Stimulated activated CD8-positive, alpha-beta memory T cell treated with anti-CD3 and anti-CD28 coated beads, Interleukin-12 subunit alpha, Interleukin-12 subunit beta, amount 100 ng/mL, for 1 hour (primary cell): ENCODE results near the gene RASSF5.

Source experiments
- DNase-seq: peaks from one replicate; pipeline ENCODE4 v3.0.0-alpha.2; 2020; ENCODE audit warnings: low read depth

The RASSF5 gene

GRCh38 chr1:206517784-206518183, 10.5 kb downstream of the RASSF5 start:
- DNase-seq, result no peak

- DNase-seq, result no peak
Observed at GRCh38 chr1:206518206-206518605, 10.9 kb downstream of the RASSF5 start.

GRCh38 chr1:206518743-206519142, 11.4 kb downstream of the RASSF5 start:
- no peak for DNase-seq

GRCh38 chr1:206521127-206521526, 13.8 kb downstream of the RASSF5 start:
- no peak for DNase-seq

- DNase-seq, result no peak
Observed at GRCh38 chr1:206521694-206522402, 14.5 kb downstream of the RASSF5 start.

- no peak for DNase-seq
Observed at GRCh38 chr1:206524739-206525364, 17.5 kb downstream of the RASSF5 start.

GRCh38 chr1:206526064-206526911, 19.0 kb downstream of the RASSF5 start:
- DNase-seq, result no peak

GRCh38 chr1:206529425-206529824, 22.1 kb downstream of the RASSF5 start:
- no peak for DNase-seq

- no peak for DNase-seq
Observed at GRCh38 chr1:206532368-206532767, 25.0 kb downstream of the RASSF5 start.

GRCh38 chr1:206534552-206534951, 27.2 kb downstream of the RASSF5 start:
- DNase-seq, result no peak

- DNase-seq, result no peak
Observed at GRCh38 chr1:206535853-206536188, 28.5 kb downstream of the RASSF5 start.

- DNase-seq, result no peak
Observed at GRCh38 chr1:206537141-206537540, 29.8 kb downstream of the RASSF5 start.

- no peak for DNase-seq
Observed at GRCh38 chr1:206538086-206538770, 30.9 kb downstream of the RASSF5 start.

GRCh38 chr1:206538901-206539640, 31.7 kb downstream of the RASSF5 start:
- no peak for DNase-seq

GRCh38 chr1:206540044-206540780, 32.9 kb downstream of the RASSF5 start:
- no peak for DNase-seq

- DNase-seq, result no peak
Observed at GRCh38 chr1:206541236-206541833, 34.0 kb downstream of the RASSF5 start.

- peak; percentile 82 for DNase-seq
Observed at GRCh38 chr1:206544562-206545257, 37.4 kb downstream of the RASSF5 start.

- DNase-seq, result no peak
Observed at GRCh38 chr1:206545351-206545750, 38.0 kb downstream of the RASSF5 start.

GRCh38 chr1:206547104-206547503, 39.8 kb downstream of the RASSF5 start:
- no peak for DNase-seq

GRCh38 chr1:206550446-206550845, 43.1 kb downstream of the RASSF5 start:
- no peak for DNase-seq
